ENCODE measurements around the gene SPDL1. TPM values are rescaled to one million over a fixed set of nuclear protein-coding genes. Genes with fewer than 3 reads are reported as not detected.

Gene SPDL1
- total RNA-seq, 1 experiment from 2014 or later = 51.3 TPM

- BruUV-seq (replicated peaks) = no TSS peak
These were observed 29.3 kb upstream of the SPDL1 start for GRCh38 chr5:169554251-169554650.

GRCh38 chr5:169557838-169558237 is 25.7 kb upstream of the SPDL1 start:
- DNase-seq (ENCODE audit: unreplicated experiment) = no peak
- H3K9me3 Mint-ChIP-seq (ENCODE audit: unreplicated experiment) = peaks cover 37% of the 10 kb centered on the region
- CTCF ChIA-PET = interaction anchor here (0.7 kb wide), 1 partner anchor 9 kb away, joined by 3 read pairs; no protein-coding TSS in a partner anchor
- H3K36me3 Mint-ChIP-seq (ENCODE audit: insufficient read depth, unreplicated experiment) = no peaks in the 10 kb centered on the region
- no TSS peak for BruUV-seq (replicated peaks)
- TF ChIP-seq, protein P1, sequence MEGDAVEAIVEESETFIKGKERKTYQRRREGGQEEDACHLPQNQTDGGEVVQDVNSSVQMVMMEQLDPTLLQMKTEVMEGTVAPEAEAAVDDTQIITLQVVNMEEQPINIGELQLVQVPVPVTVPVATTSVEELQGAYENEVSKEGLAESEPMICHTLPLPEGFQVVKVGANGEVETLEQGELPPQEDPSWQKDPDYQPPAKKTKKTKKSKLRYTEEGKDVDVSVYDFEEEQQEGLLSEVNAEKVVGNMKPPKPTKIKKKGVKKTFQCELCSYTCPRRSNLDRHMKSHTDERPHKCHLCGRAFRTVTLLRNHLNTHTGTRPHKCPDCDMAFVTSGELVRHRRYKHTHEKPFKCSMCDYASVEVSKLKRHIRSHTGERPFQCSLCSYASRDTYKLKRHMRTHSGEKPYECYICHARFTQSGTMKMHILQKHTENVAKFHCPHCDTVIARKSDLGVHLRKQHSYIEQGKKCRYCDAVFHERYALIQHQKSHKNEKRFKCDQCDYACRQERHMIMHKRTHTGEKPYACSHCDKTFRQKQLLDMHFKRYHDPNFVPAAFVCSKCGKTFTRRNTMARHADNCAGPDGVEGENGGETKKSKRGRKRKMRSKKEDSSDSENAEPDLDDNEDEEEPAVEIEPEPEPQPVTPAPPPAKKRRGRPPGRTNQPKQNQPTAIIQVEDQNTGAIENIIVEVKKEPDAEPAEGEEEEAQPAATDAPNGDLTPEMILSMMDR (IDR thresholded peaks at IDR 0.05; ENCODE audit: unreplicated experiment) = no peak
- intact Hi-C loops (cut with micrococcal nuclease) = no loop called here
- peaks cover 29% of the 10 kb centered on the region for H3K27me3 Mint-ChIP-seq (ENCODE audit: insufficient read depth, unreplicated experiment)
- H3K4me3 Mint-ChIP-seq (ENCODE audit: unreplicated experiment) = no peak overlapping the region
- POLR2A ChIA-PET = no interaction called here
- H3K27ac Mint-ChIP-seq (ENCODE audit: low read depth, unreplicated experiment) = no peak overlapping the region
- H3K4me1 Mint-ChIP-seq (ENCODE audit: insufficient read depth, unreplicated experiment) = no peaks in the 10 kb centered on the region

More at GRCh38 chr5:169554251-169554650, 29.3 kb upstream of the SPDL1 start:
- intact Hi-C loops (cut with micrococcal nuclease) = no loop called here
- Mint-ChIP-seq H3K9me3 (ENCODE audit: unreplicated experiment) (peaks cover 29% of the 10 kb centered on the region), H3K27ac (ENCODE audit: low read depth, unreplicated experiment) (no peak overlapping the region), H3K4me3 (ENCODE audit: unreplicated experiment) (no peak overlapping the region), H3K27me3 (ENCODE audit: insufficient read depth, unreplicated experiment) (peaks cover 26% of the 10 kb centered on the region), H3K4me1 (ENCODE audit: insufficient read depth, unreplicated experiment) (no peaks in the 10 kb centered on the region), H3K36me3 (ENCODE audit: insufficient read depth, unreplicated experiment) (no peaks in the 10 kb centered on the region)
- no peak for DNase-seq (ENCODE audit: unreplicated experiment)
- TF ChIP-seq, protein P1 (IDR thresholded peaks at IDR 0.05; ENCODE audit: unreplicated experiment) = no peak
- POLR2A ChIA-PET = interaction anchor here (0.6 kb wide), 1 partner anchor 906 kb away, joined by 3 read pairs; no protein-coding TSS in a partner anchor
- CTCF ChIA-PET = interaction anchor here (0.7 to 1.2 kb wide), 2 partner anchors 11 to 874 kb away, joined by 4 to 8 read pairs; no protein-coding TSS in a partner anchor

DNA sequence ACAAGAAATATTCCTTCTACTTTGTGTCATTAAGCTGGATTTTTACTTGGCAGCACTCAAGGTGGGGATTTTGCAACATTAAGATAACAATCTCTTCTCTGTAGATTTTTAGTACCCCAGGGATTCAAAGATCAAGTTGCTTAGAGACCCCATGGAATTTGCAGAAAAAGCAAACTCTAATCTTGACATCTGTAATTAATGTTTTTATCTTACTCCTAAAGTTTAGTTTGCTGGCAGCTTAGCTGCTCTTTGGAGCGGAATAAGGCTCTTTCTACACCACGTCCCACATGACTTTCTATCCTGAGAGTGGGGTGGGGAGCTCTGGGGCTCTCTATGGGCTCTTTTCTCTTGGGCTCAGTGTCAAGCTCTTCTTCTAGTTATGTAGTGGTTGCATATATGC is 21.7 kb upstream of the SPDL1 start:
- TF ChIP-seq, protein P1 (IDR thresholded peaks at IDR 0.05; ENCODE audit: unreplicated experiment) = no peak
- Mint-ChIP-seq H3K27ac (ENCODE audit: low read depth, unreplicated experiment) (no peak overlapping the region), H3K4me3 (ENCODE audit: unreplicated experiment) (no peak overlapping the region), H3K4me1 (ENCODE audit: insufficient read depth, unreplicated experiment) (no peaks in the 10 kb centered on the region), H3K9me3 (ENCODE audit: unreplicated experiment) (peaks cover 29% of the 10 kb centered on the region), H3K36me3 (ENCODE audit: insufficient read depth, unreplicated experiment) (no peaks in the 10 kb centered on the region), H3K27me3 (ENCODE audit: insufficient read depth, unreplicated experiment) (peaks cover 42% of the 10 kb centered on the region)
- ChIA-PET POLR2A (no interaction called here), CTCF (interaction anchor here (0.5 to 2.1 kb wide), 3 partner anchors 22 to 911 kb away, joined by 3 to 9 read pairs (median 3); partner anchors contain the start of gene SPDL1)
- no peak for DNase-seq (ENCODE audit: unreplicated experiment)
- BruUV-seq (replicated peaks) = no TSS peak
- intact Hi-C loops (cut with micrococcal nuclease) = no loop called here

DNA sequence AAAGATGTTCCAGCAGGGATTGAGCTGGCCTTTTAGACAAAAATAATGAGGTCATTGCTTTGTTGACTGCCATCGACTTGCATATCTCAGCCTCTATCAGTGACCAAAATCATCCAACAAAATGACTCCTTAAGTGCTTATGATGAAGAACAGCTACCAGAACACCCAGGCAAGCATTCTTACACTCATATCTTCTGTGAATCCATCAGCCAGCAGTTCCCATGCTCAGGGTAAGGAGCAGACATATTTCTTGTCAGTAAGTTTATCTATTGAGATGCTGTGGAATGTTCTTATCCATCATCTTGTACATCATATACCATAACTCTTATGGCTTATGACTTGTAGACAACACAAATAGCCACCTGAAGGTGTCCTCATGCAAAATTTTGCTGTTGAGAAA is 20.2 kb upstream of the SPDL1 start:
- peaks cover 42% of the 10 kb centered on the region for H3K27me3 Mint-ChIP-seq (ENCODE audit: insufficient read depth, unreplicated experiment)
- H3K9me3 Mint-ChIP-seq (ENCODE audit: unreplicated experiment) = peaks cover 16% of the 10 kb centered on the region
- ChIA-PET POLR2A (interaction anchor here (0.6 kb wide), 1 partner anchor 732 kb away, joined by 3 read pairs; no protein-coding TSS in a partner anchor), CTCF (interaction anchor here (0.6 to 2.1 kb wide), 5 partner anchors 18 to 616 kb away, joined by 3 to 9 read pairs (median 3); partner anchors contain the start of gene INSYN2B)
- TF ChIP-seq, protein P1 (IDR thresholded peaks at IDR 0.05; ENCODE audit: unreplicated experiment) = no peak
- no peak overlapping the region for H3K27ac Mint-ChIP-seq (ENCODE audit: low read depth, unreplicated experiment)
- no TSS peak for BruUV-seq (replicated peaks)
- H3K4me1 Mint-ChIP-seq (ENCODE audit: insufficient read depth, unreplicated experiment) = no peaks in the 10 kb centered on the region
- no peaks in the 10 kb centered on the region for H3K36me3 Mint-ChIP-seq (ENCODE audit: insufficient read depth, unreplicated experiment)
- intact Hi-C loops (cut with micrococcal nuclease) = no loop called here
- no peak for DNase-seq (ENCODE audit: unreplicated experiment)
- no peak overlapping the region for H3K4me3 Mint-ChIP-seq (ENCODE audit: unreplicated experiment)
